ENCODE measurements around the gene CASZ1. TPM values are rescaled to one million over a fixed set of nuclear protein-coding genes. Genes with fewer than 3 reads are reported as not detected.

The CASZ1 gene
- total RNA-seq, 1 experiment from 2014 or later = 3.9 TPM

- no peak overlapping the region for H2BK120ac ChIP-seq (ENCODE audit: low read depth, low read length, poor library complexity, severe bottlenecking)
- no peak overlapping the region for H2BK20ac ChIP-seq (ENCODE audit: low read depth, low read length, poor library complexity, severe bottlenecking)
- no peak overlapping the region for H3K56ac ChIP-seq (ENCODE audit: insufficient read length, low read depth, low read length)
- no peak overlapping the region for H3K9ac ChIP-seq (ENCODE audit: extremely low read depth, insufficient read length, low read length)
- Mint-ChIP-seq H3K9me3 (no peaks in the 10 kb centered on the region), H3K4me3 (no peak overlapping the region), H3K27me3 (ENCODE audit: low read depth) (no peaks in the 10 kb centered on the region; the same call in 1 of the 2 replicates), H3K27ac (no peak overlapping the region), H3K36me3 (ENCODE audit: insufficient read depth in 1 of 3, low read depth in 3 of 3) (no peaks in the 10 kb centered on the region), H3K4me1 (peaks cover 11 to 16% of the 10 kb centered on the region in 2 experiments)
- H3K4me1 ChIP-seq (ENCODE audit: insufficient read depth, low read length) = no peaks in the 10 kb centered on the region
- no peak overlapping the region for H3K27ac ChIP-seq (ENCODE audit: insufficient read length, low read depth, low read length)
- H3K27me3 ChIP-seq (ENCODE audit: insufficient read depth, low read length) = no peaks in the 10 kb centered on the region
- no peak overlapping the region for H3K4me2 ChIP-seq (ENCODE audit: insufficient read depth, insufficient read length, low read length)
- H2BK5ac ChIP-seq (ENCODE audit: insufficient read length, low read length) = no peak overlapping the region
- no CpG with 5 or more reads among the region's 9 CpGs for WGBS (ENCODE audit: extremely low coverage, insufficient read length, low lambda C conversion rate)
- H4K20me1 ChIP-seq (ENCODE audit: control insufficient read depth, insufficient read depth, insufficient read length) = no peaks in the 10 kb centered on the region
- H4K5ac ChIP-seq (ENCODE audit: insufficient read length, low read depth, low read length) = no peak overlapping the region
- no peak overlapping the region for H3K4ac ChIP-seq (ENCODE audit: low read depth, low read length)
- H3K23me2 ChIP-seq (ENCODE audit: insufficient read length, low read depth, low read length, poor library complexity, severe bottlenecking) = no peaks in the 10 kb centered on the region
- H2AFZ ChIP-seq (ENCODE audit: low read length) = no peak overlapping the region
- H4K91ac ChIP-seq (ENCODE audit: insufficient read length, low read depth, low read length) = no peak overlapping the region
- H3K9me3 ChIP-seq (ENCODE audit: control insufficient read depth, low read depth, low read length) = no peaks in the 10 kb centered on the region
- no peak overlapping the region for H2AK5ac ChIP-seq (ENCODE audit: insufficient read length, low read length)
- H2BK12ac ChIP-seq (ENCODE audit: insufficient read length, low read depth, low read length) = no peak overlapping the region
- H3K18ac ChIP-seq (ENCODE audit: insufficient read length, low read depth, low read length) = no peak overlapping the region
- no peaks in the 10 kb centered on the region for H3K79me1 ChIP-seq (ENCODE audit: insufficient read depth, low read depth, low read length, poor library complexity, severe bottlenecking)
- TF ChIP-seq CTCF (conservative IDR thresholded peaks at IDR 0.05) = no peak
- no peak overlapping the region for H2BK15ac ChIP-seq (ENCODE audit: low read depth, low read length)
- H4K8ac ChIP-seq (replicated peaks; ENCODE audit: insufficient read length, low read depth, low read length) = no peak overlapping the region
- no peak overlapping the region for H3K14ac ChIP-seq (ENCODE audit: insufficient read depth, low read length)
- H3T11ph ChIP-seq (ENCODE audit: low read length) = no peak overlapping the region
- DNase-seq = no peak
- no peak overlapping the region for H3K23ac ChIP-seq (ENCODE audit: insufficient read length, low read depth, low read length)
- no peaks in the 10 kb centered on the region for H3K79me2 ChIP-seq (ENCODE audit: insufficient read depth, low read length)
These were observed 20.7 kb downstream of the CASZ1 start for GRCh38 chr1:10775763-10776162.

Measured in H9 (cell line).